A204.1 (cell line): ENCODE data around the gene SELENOI.
"Not testable (repeated sequence)": the region's sequence is repeated elsewhere in the genome, so short reads cannot be mapped to it uniquely, and the experiment has no call there.

Experiments used
- FAIRE-seq: peaks from 2 replicates; lab custom pipeline; 2012; peaks lifted over from hg19 to GRCh38; lab: Jason Lieb, UNC

SELENOI gene

GRCh38 chr2:26345545-26346453 is at the start of gene SELENOI:
SELENOI (plus strand) TSS chr2:26346143; CDS start chr2:26346233, 90 bp downstream.
- peak; percentile 98 for FAIRE-seq

GRCh38 chr2:26297061-26297460 is 48.9 kb upstream of the SELENOI start:
- FAIRE-seq, result no peak

GRCh38 chr2:26298286-26298637 is 47.7 kb upstream of the SELENOI start:
- FAIRE-seq, result no peak

- no peak for FAIRE-seq
Observed at GRCh38 chr2:26298638-26299393, 47.1 kb upstream of the SELENOI start.

GRCh38 chr2:26299471-26300101 is 46.4 kb upstream of the SELENOI start:
- FAIRE-seq, result no peak

- no peak for FAIRE-seq
Observed at GRCh38 chr2:26300234-26300925, 45.6 kb upstream of the SELENOI start.

- no peak for FAIRE-seq
Observed at GRCh38 chr2:26302846-26303245, 43.1 kb upstream of the SELENOI start.

- not testable (repeated sequence) for FAIRE-seq
Observed at GRCh38 chr2:26305094-26305493, 40.8 kb upstream of the SELENOI start.

- FAIRE-seq, result no peak
Observed at GRCh38 chr2:26305540-26305939, 40.4 kb upstream of the SELENOI start.

GRCh38 chr2:26309921-26310320 is 36.0 kb upstream of the SELENOI start:
- no peak for FAIRE-seq

GRCh38 chr2:26312471-26312870 is 33.5 kb upstream of the SELENOI start:
- FAIRE-seq, result no peak

- FAIRE-seq, result no peak
Observed at GRCh38 chr2:26313446-26313845, 32.5 kb upstream of the SELENOI start.

GRCh38 chr2:26314243-26314642 is 31.7 kb upstream of the SELENOI start:
- FAIRE-seq, result no peak

- FAIRE-seq, result no peak
Observed at GRCh38 chr2:26316041-26316440, 29.9 kb upstream of the SELENOI start.

- no peak for FAIRE-seq
Observed at GRCh38 chr2:26316845-26317244, 29.1 kb upstream of the SELENOI start.

GRCh38 chr2:26317377-26318105 is 28.4 kb upstream of the SELENOI start:
- FAIRE-seq, result no peak

- no peak for FAIRE-seq
Observed at GRCh38 chr2:26318950-26319349, 27.0 kb upstream of the SELENOI start.

GRCh38 chr2:26324479-26324878 is 21.5 kb upstream of the SELENOI start:
- not testable (repeated sequence) for FAIRE-seq

GRCh38 chr2:26324903-26325302 is 21.0 kb upstream of the SELENOI start:
- no peak for FAIRE-seq

- no peak for FAIRE-seq
Observed at GRCh38 chr2:26325851-26326250, 20.1 kb upstream of the SELENOI start.

- no peak for FAIRE-seq
Observed at GRCh38 chr2:26326514-26326913, 19.4 kb upstream of the SELENOI start.
